Lung microvascular endothelial cell (primary cell): ENCODE measurements around the gene WDR83. TPM values are rescaled to one million over a fixed set of nuclear protein-coding genes. Genes with fewer than 3 reads are reported as not detected.
"Not testable (repeated sequence)": the region's sequence is repeated elsewhere in the genome, so short reads cannot be mapped to it uniquely, and the experiment has no call there.

Source experiments
- DNase-seq, 2 donors: peaks; one replicate each; pipeline versions ENCODE4 v3.0.0 to v3.0.0-alpha.2; 2010; ENCODE audit warnings: low read depth in 2 of 2
- total RNA-seq: library from RNA; depleted of rRNA; stranded (reverse); fragments of >200 nt; gene quantifications from 2 replicates; pipeline ENCODE4 v1.2.1, GENCODE V29; 2014

The WDR83 gene
- total RNA-seq, 1 donor from 2014 or later: 9.1 TPM

DNA sequence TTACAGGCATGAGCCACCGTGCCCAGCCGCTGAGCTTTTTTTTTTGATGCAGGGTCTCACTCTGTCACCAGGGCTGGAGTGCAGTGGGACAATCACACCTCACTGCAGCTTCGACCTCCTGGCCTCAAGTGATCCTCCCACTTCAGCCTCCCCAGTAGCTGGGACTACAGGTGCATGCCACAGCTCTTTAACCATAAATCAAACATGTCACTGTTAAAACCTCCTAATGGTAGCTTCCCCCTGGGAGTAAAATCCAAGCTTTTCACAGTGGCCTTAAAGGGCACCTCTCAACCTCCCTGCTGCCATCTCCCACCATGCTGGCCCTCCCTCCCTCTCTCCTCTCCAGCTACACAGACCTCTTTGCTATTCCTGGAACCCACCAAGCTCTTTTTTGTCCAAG, 19.2 kb downstream of the WDR83 start:
- no peak for DNase-seq

- DNase-seq: no peak
Measured at GRCh38 chr19:12687496-12688196, 21.0 kb downstream of the WDR83 start, which contains the start of gene GNG14. GNG14 (plus strand) TSS chr19:12687998; CDS start chr19:12688049, 51 bp downstream.

- no peak for DNase-seq
Measured at GRCh38 chr19:12689012-12689411, 22.4 kb downstream of the WDR83 start.

- no peak for DNase-seq
Measured at GRCh38 chr19:12689581-12690216, 23.1 kb downstream of the WDR83 start.

- no peak for DNase-seq
Measured at GRCh38 chr19:12692960-12693359, 26.4 kb downstream of the WDR83 start.

- DNase-seq: no peak
Measured at GRCh38 chr19:12694641-12695040, 28.0 kb downstream of the WDR83 start.

DNA sequence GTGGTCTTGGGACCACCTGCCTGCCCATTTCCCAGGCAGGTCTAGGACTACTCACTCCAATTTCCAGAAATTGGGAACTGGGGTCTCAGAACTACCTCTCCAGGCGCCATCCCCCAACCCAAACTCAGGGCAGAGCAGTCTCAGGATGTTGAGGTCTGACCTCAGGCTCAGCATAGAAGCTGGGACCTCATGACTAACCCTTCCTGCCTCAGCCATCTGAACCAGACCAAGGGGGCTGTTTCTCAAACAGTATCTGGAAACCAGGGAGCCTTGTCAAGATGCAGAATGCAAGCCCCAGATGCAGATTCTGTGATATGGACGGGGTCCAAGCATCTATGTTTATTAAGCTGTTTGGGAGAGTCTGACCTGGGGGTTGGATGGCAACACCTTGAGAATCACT, 28.5 kb downstream of the WDR83 start:
- DNase-seq: peak in 1 of 2 donors; percentile 34

DNA sequence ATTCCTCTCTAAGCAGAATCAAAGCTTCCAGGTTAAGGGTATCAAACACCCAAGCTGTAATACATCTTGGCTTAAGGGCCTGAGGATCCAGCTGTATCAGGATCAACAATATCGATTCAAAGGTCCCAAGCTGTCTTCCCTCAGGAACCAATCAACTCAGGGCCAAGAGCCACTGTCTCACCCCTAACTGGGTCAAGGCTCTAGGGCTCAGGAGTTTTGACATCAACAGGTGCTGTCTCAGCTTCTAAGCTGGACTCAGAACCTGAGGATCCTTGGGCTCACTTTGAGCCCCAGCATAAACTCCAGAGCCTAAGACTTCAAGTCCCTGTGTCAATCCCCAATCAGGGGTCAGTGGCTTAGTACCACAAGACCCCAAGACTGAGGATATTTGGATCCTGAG, 28.9 kb downstream of the WDR83 start:
- no peak for DNase-seq

- peak in 1 of 2 donors; percentile 32 for DNase-seq
Measured at GRCh38 chr19:12695997-12696365, 29.4 kb downstream of the WDR83 start.

- peak; percentile 96 to 98 for DNase-seq
Measured at GRCh38 chr19:12696366-12697335, 30.0 kb downstream of the WDR83 start, which contains the start of gene FBXW9. FBXW9 (minus strand) TSS chr19:12696631; CDS start chr19:12696581, 50 bp downstream.

GRCh38 chr19:12697425-12697824, 30.8 kb downstream of the WDR83 start:
- DNase-seq: not testable (repeated sequence)

DNA sequence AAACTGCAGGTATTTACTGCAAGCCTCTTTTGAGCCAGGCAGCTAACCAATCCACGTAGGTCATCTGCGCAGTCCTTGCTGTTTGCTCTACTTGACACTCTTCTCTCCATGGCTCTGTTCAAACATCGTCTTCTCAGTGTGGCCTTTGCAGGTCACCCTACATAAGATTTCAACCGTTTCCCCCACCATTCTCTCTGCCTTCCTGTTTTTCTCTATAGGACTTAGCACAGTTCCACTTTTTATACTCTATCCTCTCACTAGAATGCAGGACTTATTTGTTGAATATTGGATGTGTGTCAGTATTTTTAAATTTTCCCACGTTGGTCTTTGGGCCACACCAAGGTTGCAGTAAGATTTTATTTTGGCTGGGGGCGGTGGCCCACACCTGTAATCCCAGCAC, 31.5 kb downstream of the WDR83 start:
- DNase-seq: no peak

GRCh38 chr19:12701596-12702282, 35.1 kb downstream of the WDR83 start:
- DNase-seq: no peak

- peak; percentile 48 to 53 for DNase-seq
Measured at GRCh38 chr19:12703046-12703445, 36.4 kb downstream of the WDR83 start.

GRCh38 chr19:12705169-12705568, 38.6 kb downstream of the WDR83 start:
- no peak for DNase-seq

- DNase-seq: no peak
Measured at GRCh38 chr19:12705654-12706331, 39.2 kb downstream of the WDR83 start.

DNA sequence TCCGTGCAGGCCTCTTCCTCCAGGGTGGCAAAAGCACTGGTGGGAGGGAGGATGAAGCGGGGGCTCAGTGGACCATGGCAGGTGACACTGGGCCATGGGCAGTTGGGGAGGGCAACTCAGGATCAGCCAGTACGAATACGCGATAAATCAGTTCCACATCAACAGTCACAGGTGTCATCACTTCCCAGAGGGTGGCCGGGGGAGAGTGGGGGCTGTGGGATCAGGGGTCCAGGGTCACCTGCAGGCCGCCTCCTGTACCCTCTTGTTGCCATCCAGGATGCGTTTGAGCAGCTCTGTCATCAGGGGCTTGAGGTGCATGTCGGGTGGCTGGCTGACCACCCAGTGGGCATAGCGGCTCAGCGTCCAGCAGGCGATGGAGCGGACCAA, 39.7 kb downstream of the WDR83 start:
- DNase-seq: no peak

DNA sequence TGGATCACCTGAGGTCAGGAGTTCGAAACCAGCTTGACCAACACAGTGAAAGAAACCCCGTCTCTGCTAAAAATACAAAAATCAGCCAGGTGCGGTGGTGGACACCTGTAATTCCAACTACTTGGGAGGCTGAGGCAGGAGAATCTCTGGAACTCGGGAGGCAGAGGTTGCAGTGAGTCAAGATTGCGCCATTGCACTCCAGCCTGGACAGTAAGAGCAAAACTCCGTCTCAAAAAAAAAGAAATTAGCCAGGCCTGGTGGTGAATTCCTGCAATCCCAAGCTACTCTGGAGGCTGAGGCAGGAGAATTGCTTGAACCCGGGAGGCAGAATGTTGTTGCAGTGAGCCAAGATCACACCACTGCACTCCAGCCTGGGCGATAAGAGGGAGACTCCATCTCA, 42.0 kb downstream of the WDR83 start:
- DNase-seq: no peak

- no peak for DNase-seq
Measured at GRCh38 chr19:12711187-12711586, 44.6 kb downstream of the WDR83 start.

DNA sequence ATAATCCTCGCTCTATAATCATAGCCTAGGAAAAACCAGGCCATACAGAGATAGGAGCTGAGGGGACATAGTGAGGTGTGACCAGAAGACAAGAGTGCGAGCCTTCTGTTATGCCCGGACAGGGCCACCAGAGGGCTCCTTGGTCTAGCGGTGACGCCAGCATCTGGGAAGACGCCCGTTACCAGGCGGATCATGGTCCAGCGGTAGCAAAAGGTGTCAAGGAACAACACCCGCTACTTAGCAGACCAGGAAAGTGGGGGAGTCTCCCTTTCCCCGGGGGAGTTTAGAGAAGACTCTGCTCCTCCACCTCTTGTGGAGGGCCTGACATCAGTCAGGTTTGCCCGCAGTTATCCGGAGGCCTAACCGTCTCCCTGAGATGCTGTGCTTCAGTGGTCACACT, 45.5 kb downstream of the WDR83 start:
- DNase-seq: not testable (repeated sequence)

DNA sequence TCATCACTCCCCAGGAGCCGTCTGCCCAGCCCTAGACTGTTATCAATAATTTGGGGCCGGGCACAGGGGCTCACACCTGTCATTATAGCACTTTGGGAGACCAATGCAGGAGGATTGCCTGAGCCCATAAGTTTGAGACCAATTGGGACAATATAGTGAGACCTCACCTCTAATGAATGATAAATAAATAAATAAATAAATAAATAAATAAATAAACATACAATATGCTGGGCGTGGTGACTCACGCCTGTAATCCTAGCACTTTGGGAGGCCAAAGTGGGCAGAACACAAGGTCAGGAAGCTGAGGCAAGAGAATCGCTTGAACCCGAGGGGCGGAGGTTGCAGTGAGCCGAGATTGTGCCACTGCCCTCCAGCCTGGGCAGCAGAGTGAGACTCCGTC, 46.7 kb downstream of the WDR83 start:
- not testable (repeated sequence) for DNase-seq
